MCF 10A (cell line): ENCODE data around the gene ARNT2. TPM values are rescaled to one million over a fixed set of nuclear protein-coding genes. Genes with fewer than 3 reads are reported as not detected.

Experiments
- BruUV-seq: library from RNA; stranded (reverse); fragments of 400-500 nt; replicated peaks from 2 replicates; lab custom pipeline; 2021; lab: Mats Ljungman, UMichigan
- CTCF ChIA-PET: fragments of 300-600 bp; sonication (Branson Sonifier 250); formaldehyde crosslinking; extraction: SDS; loops from one replicate; lab custom pipeline; 2021; ENCODE audit warnings: antibody characterized with exemption, inconsistent platforms; lab: Yijun Ruan, JAX
- POLR2A ChIA-PET: fragments of 300-600, 350-650 bp; sonication (Branson Sonifier 250); formaldehyde crosslinking; extraction: SDS; loops from one replicate; lab custom pipeline; 2020; ENCODE audit warnings: antibody characterized with exemption, inconsistent platforms; lab: Yijun Ruan, JAX
- DNase-seq: peaks from one replicate; pipeline ENCODE4 v3.0.0-alpha.2; 2018; ENCODE audit not compliant: unreplicated experiment
- H3K27ac Mint-ChIP-seq: one replicate; pipeline ENCODE4 v1.8.0; 2022; ENCODE audit warnings: mild to moderate bottlenecking, low read depth, mixed read lengths; ENCODE audit not compliant: unreplicated experiment
- H3K27me3 Mint-ChIP-seq: one replicate; pipeline ENCODE4 v1.8.0; 2022; ENCODE audit warnings: mixed read lengths; ENCODE audit not compliant: insufficient read depth, unreplicated experiment
- H3K36me3 Mint-ChIP-seq: one replicate; pipeline ENCODE4 v1.8.0; 2022; ENCODE audit warnings: mild to moderate bottlenecking, moderate library complexity, mixed read lengths; ENCODE audit not compliant: insufficient read depth, unreplicated experiment
- H3K4me1 Mint-ChIP-seq: one replicate; pipeline ENCODE4 v1.8.0; 2022; ENCODE audit warnings: mixed read lengths; ENCODE audit not compliant: insufficient read depth, unreplicated experiment
- H3K4me3 Mint-ChIP-seq: one replicate; pipeline ENCODE4 v1.8.0; 2022; ENCODE audit warnings: mild to moderate bottlenecking, moderate library complexity, mixed read lengths; ENCODE audit not compliant: unreplicated experiment
- H3K9me3 Mint-ChIP-seq: one replicate; pipeline ENCODE4 v1.8.0; 2022; ENCODE audit warnings: mixed read lengths; ENCODE audit not compliant: unreplicated experiment
- intact Hi-C: fragments of 100-400 bp; cut with micrococcal nuclease; formaldehyde crosslinking; loops from 2 replicates; pipeline ENCODE4 v1.14.1; 2022
- total RNA-seq: library from RNA; stranded (reverse); gene quantifications from 2 replicates; pipeline ENCODE4 v1.2.3, GENCODE V29; 2022
- TF ChIP-seq, protein P1 (sequence below): fragments of 200-600 bp; IDR thresholded peaks from one replicate; pipeline ENCODE4 v1.8.0; 2022; ENCODE audit warnings: antibody characterized with exemption, mild to moderate bottlenecking; ENCODE audit not compliant: unreplicated experiment

The ARNT2 gene
- total RNA-seq, 1 experiment from 2014 or later, result 1.6 TPM

DNA sequence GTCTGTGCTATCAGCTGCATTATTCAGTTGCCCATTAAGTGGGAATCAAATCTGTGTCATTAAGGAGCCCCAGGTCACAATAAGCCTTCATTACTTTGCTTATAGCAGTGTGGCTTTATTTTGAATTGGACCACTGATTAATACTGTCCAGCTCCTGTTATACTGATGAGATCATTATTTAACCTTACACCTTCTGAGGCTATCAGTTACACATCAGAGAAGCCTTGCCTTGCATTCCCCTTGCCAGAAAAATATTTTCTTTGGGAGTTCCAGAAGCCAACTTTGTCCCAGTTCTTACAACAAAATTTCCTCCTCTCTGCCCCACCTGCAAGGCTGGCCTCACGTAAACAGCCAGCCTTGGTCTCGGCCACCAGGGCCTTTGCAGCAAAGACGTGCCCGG is 29.7 kb upstream of the ARNT2 start:
- TF ChIP-seq, protein P1, sequence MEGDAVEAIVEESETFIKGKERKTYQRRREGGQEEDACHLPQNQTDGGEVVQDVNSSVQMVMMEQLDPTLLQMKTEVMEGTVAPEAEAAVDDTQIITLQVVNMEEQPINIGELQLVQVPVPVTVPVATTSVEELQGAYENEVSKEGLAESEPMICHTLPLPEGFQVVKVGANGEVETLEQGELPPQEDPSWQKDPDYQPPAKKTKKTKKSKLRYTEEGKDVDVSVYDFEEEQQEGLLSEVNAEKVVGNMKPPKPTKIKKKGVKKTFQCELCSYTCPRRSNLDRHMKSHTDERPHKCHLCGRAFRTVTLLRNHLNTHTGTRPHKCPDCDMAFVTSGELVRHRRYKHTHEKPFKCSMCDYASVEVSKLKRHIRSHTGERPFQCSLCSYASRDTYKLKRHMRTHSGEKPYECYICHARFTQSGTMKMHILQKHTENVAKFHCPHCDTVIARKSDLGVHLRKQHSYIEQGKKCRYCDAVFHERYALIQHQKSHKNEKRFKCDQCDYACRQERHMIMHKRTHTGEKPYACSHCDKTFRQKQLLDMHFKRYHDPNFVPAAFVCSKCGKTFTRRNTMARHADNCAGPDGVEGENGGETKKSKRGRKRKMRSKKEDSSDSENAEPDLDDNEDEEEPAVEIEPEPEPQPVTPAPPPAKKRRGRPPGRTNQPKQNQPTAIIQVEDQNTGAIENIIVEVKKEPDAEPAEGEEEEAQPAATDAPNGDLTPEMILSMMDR, result no peak
- H3K27me3 Mint-ChIP-seq, result peaks cover 27% of the 10 kb centered on the region
- ChIA-PET POLR2A (no interaction called here), CTCF (no interaction called here)
- DNase-seq, result no peak
- H3K4me3 Mint-ChIP-seq, result no peak overlapping the region
- intact Hi-C loops, result no loop called here
- no peaks in the 10 kb centered on the region for H3K36me3 Mint-ChIP-seq
- no peak overlapping the region for H3K27ac Mint-ChIP-seq
- no TSS peak for BruUV-seq
- no peaks in the 10 kb centered on the region for H3K4me1 Mint-ChIP-seq
- H3K9me3 Mint-ChIP-seq, result no peaks in the 10 kb centered on the region

DNA sequence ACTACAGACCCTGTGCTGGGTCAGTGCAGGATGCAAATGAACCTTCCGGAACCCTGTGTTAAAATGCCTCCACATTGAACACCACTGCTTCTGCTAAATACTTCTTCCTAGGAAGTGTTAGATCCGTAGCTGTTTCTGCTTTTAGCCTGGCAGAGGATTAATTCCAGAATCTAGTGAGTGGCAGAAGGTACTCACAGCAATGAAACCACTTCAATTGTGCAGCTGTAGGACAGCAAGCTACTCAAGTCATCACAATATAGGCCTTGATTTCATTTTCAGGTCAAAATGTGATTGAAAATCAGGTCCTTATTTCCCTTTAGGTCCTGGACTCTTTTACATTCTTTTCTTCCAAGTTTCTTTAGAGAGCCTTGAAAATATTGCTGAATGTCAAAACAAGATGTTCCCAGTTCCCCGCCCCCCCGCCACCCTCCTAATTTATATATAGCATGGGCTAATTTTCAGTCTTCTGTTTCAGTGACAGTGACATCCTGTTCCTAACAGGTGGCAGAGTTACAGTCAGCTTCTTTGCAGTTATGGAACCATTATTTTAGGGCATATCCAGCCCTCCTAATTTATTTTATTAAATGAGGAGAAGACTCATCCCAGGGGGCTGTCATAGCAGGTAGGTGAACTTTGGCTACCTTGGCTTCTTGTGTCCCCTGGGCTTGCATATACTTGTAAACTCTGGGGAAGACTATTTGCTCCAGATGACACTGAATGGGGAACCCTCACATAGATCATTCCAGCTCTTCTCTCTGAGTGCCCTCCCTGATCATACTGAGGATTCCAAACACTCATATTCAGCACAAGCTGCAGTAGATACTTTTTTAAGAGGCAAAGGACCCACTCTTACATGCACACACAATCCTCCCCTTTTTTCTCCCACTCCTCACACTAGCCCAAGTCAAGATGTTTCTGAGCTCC is 28.0 kb upstream of the ARNT2 start:
- DNase-seq, result no peak
- TF ChIP-seq, protein P1, result no peak
- no peaks in the 10 kb centered on the region for H3K9me3 Mint-ChIP-seq
- no peaks in the 10 kb centered on the region for H3K36me3 Mint-ChIP-seq
- peaks cover 41% of the 10 kb centered on the region for H3K27me3 Mint-ChIP-seq
- intact Hi-C loops, result no loop called here
- no TSS peak for BruUV-seq
- CTCF ChIA-PET, result interaction anchor here (0.6 to 1.1 kb wide), 2 partner anchors 38 to 80 kb away, joined by 3 read pairs; no protein-coding TSS in a partner anchor
- no peaks in the 10 kb centered on the region for H3K4me1 Mint-ChIP-seq
- POLR2A ChIA-PET, result no interaction called here
- no peak overlapping the region for H3K27ac Mint-ChIP-seq
- no peak overlapping the region for H3K4me3 Mint-ChIP-seq

- Mint-ChIP-seq H3K9me3 (no peaks in the 10 kb centered on the region), H3K27ac (no peak overlapping the region), H3K36me3 (no peaks in the 10 kb centered on the region), H3K27me3 (peaks cover 41% of the 10 kb centered on the region), H3K4me1 (no peaks in the 10 kb centered on the region), H3K4me3 (no peak overlapping the region)
- POLR2A ChIA-PET, result no interaction called here
- intact Hi-C loops, result no loop called here
- DNase-seq, result no peak
- BruUV-seq, result no TSS peak
- TF ChIP-seq, protein P1, result no peak
- CTCF ChIA-PET, result no interaction called here
Observed at GRCh38 chr15:80379693-80380092, 24.5 kb upstream of the ARNT2 start.

- no peaks in the 10 kb centered on the region for H3K36me3 Mint-ChIP-seq
- no peak overlapping the region for H3K27ac Mint-ChIP-seq
- intact Hi-C loops, result no loop called here
- no peak for DNase-seq
- no peaks in the 10 kb centered on the region for H3K9me3 Mint-ChIP-seq
- no peak overlapping the region for H3K4me3 Mint-ChIP-seq
- ChIA-PET POLR2A (no interaction called here), CTCF (no interaction called here)
- TF ChIP-seq, protein P1, result no peak
- H3K27me3 Mint-ChIP-seq, result peaks cover 41% of the 10 kb centered on the region
- no TSS peak for BruUV-seq
- H3K4me1 Mint-ChIP-seq, result no peaks in the 10 kb centered on the region
Observed at GRCh38 chr15:80380154-80380553, 24.0 kb upstream of the ARNT2 start.
